Measurements from ENCODE around the gene KIF26B.

KIF26B gene

DNA sequence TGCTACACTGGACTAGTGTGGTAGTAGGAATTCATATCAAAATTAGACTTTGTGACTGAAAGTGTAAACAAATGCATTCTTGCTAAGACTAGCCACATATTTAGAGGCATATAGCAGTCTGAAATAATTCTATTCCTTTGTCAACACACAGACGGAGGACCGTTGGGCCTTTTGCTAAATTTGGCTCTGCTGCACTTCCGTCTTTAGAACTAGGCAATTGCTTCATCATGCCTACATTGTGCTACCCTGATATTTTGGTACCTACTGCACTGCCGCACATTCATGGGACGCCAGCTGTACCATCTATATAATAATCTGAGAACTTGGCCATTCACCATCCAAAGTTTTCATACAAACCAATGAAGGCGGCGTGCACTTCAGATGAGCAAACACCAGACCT is 346.8 kb downstream of the KIF26B start:
- Histone ChIP-seq H3K27me3 (ENCODE audit: low read length) (no peaks in the 10 kb centered on the region), H4K20me1 (ENCODE audit: low read depth, low read length) (no peaks in the 10 kb centered on the region), H3K9me2 (replicated peaks; ENCODE audit: insufficient read depth, low read length) (no peaks in the 10 kb centered on the region), H3K4me3 (ENCODE audit: insufficient read depth, low read length, poor library complexity, severe bottlenecking) (no peak overlapping the region), H3K36me3 (ENCODE audit: low read length) (no peaks in the 10 kb centered on the region), H3F3A (ENCODE audit: insufficient read depth) (no peaks in the 10 kb centered on the region), H2AFZ (ENCODE audit: low read depth, low read length, severe bottlenecking) (no peak overlapping the region), H3K27ac (ENCODE audit: low read depth, low read length) (no peak overlapping the region), H3K9ac (ENCODE audit: low read length) (no peak overlapping the region), H3K4me2 (ENCODE audit: low read depth, low read length, poor library complexity, severe bottlenecking) (no peak overlapping the region), H3K9me3 (ENCODE audit: insufficient read depth, low read length) (no peaks in the 10 kb centered on the region), H3K79me2 (ENCODE audit: insufficient read depth, low read length) (no peaks in the 10 kb centered on the region)
- TF ChIP-seq, protein P1, sequence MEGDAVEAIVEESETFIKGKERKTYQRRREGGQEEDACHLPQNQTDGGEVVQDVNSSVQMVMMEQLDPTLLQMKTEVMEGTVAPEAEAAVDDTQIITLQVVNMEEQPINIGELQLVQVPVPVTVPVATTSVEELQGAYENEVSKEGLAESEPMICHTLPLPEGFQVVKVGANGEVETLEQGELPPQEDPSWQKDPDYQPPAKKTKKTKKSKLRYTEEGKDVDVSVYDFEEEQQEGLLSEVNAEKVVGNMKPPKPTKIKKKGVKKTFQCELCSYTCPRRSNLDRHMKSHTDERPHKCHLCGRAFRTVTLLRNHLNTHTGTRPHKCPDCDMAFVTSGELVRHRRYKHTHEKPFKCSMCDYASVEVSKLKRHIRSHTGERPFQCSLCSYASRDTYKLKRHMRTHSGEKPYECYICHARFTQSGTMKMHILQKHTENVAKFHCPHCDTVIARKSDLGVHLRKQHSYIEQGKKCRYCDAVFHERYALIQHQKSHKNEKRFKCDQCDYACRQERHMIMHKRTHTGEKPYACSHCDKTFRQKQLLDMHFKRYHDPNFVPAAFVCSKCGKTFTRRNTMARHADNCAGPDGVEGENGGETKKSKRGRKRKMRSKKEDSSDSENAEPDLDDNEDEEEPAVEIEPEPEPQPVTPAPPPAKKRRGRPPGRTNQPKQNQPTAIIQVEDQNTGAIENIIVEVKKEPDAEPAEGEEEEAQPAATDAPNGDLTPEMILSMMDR (IDR thresholded peaks at IDR 0.05; ENCODE audit: insufficient read depth, low read length, poor library complexity, severe bottlenecking): no peak
- no peak for TF ChIP-seq EZH2phosphoT487 (conservative IDR thresholded peaks at IDR 0.05; ENCODE audit: low read length)

DNA sequence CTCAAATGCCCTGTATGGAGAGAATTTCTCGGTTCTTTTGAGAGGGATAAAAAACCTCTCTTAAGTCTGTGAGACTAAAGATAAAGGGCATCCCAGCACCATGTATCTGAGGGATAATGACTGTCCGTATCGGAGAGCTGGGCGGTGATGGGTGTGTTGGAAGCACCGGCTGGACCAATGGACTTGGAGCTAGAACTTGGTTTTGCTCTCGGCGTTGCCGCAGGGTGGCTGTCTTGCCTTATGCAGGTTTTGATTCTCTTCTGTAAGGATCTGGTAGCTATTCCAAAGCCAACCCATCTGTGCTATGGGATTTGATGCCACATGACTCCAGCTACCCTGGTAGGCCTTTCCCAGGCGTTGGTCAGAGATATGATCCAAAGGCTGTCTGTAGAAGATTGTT is 348.8 kb downstream of the KIF26B start:
- Histone ChIP-seq H3K36me3 (ENCODE audit: low read length) (no peaks in the 10 kb centered on the region), H3K27ac (ENCODE audit: low read depth, low read length) (no peak overlapping the region), H3K27me3 (ENCODE audit: low read length) (no peaks in the 10 kb centered on the region), H4K20me1 (ENCODE audit: low read depth, low read length) (no peaks in the 10 kb centered on the region), H3K79me2 (ENCODE audit: insufficient read depth, low read length) (no peaks in the 10 kb centered on the region), H2AFZ (ENCODE audit: low read depth, low read length, severe bottlenecking) (no peak overlapping the region), H3K9me3 (ENCODE audit: insufficient read depth, low read length) (no peaks in the 10 kb centered on the region), H3K9ac (ENCODE audit: low read length) (no peak overlapping the region), H3F3A (ENCODE audit: insufficient read depth) (no peaks in the 10 kb centered on the region), H3K9me2 (replicated peaks; ENCODE audit: insufficient read depth, low read length) (no peaks in the 10 kb centered on the region), H3K4me3 (ENCODE audit: insufficient read depth, low read length, poor library complexity, severe bottlenecking) (no peak overlapping the region), H3K4me2 (ENCODE audit: low read depth, low read length, poor library complexity, severe bottlenecking) (no peak overlapping the region)
- TF ChIP-seq, protein P1 (IDR thresholded peaks at IDR 0.05; ENCODE audit: insufficient read depth, low read length, poor library complexity, severe bottlenecking): no peak
- no peak for TF ChIP-seq EZH2phosphoT487 (conservative IDR thresholded peaks at IDR 0.05; ENCODE audit: low read length)

DNA sequence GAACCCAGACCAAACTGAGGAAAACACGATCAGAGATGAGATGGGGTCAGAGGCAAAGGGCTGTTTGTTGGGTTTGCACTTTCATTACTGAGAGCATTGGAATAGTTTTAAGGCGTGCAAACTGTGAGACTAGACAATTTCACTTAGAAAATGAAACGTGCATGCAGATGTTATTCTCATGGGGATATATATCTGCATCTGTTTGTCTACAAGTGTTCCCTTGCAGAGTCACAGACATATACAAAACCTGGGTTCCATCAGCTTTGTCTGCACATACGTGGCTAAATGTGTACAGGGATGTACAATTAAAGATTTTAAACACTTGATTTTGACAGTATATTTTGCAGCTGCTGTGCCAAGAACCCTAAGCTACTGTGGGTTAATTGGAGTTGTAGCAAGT is 355.4 kb downstream of the KIF26B start:
- H3K4me2 ChIP-seq (ENCODE audit: low read depth, low read length, poor library complexity, severe bottlenecking): no peak overlapping the region
- H3K4me3 ChIP-seq (ENCODE audit: insufficient read depth, low read length, poor library complexity, severe bottlenecking): no peak overlapping the region
- H3K36me3 ChIP-seq (ENCODE audit: low read length): no peaks in the 10 kb centered on the region
- no peak for TF ChIP-seq EZH2phosphoT487 (conservative IDR thresholded peaks at IDR 0.05; ENCODE audit: low read length)
- TF ChIP-seq, protein P1 (IDR thresholded peaks at IDR 0.05; ENCODE audit: insufficient read depth, low read length, poor library complexity, severe bottlenecking): no peak
- H3K79me2 ChIP-seq (ENCODE audit: insufficient read depth, low read length): no peaks in the 10 kb centered on the region
- no peak overlapping the region for H2AFZ ChIP-seq (ENCODE audit: low read depth, low read length, severe bottlenecking)
- no peaks in the 10 kb centered on the region for H3K9me2 ChIP-seq (replicated peaks; ENCODE audit: insufficient read depth, low read length)
- H3F3A ChIP-seq (ENCODE audit: insufficient read depth): no peaks in the 10 kb centered on the region
- H3K9me3 ChIP-seq (ENCODE audit: insufficient read depth, low read length): no peaks in the 10 kb centered on the region
- H3K9ac ChIP-seq (ENCODE audit: low read length): no peak overlapping the region
- H3K27ac ChIP-seq (ENCODE audit: low read depth, low read length): no peak overlapping the region
- H4K20me1 ChIP-seq (ENCODE audit: low read depth, low read length): no peaks in the 10 kb centered on the region
- no peaks in the 10 kb centered on the region for H3K27me3 ChIP-seq (ENCODE audit: low read length)

Data from SU-DHL-6 (cell line).